Heart left ventricle (tissue), 16 donors: Measurements from ENCODE around the gene IGF1R. TPM values are rescaled to one million over a fixed set of nuclear protein-coding genes. Genes with fewer than 3 reads are reported as not detected.

ENCODE experiments used
- ATAC-seq, 4 donors: fragments of 200-7000 bp; cut with Tn5 transposase; one replicate each; pipeline ENCODE4 v1.9.1; 2020 to 2022; ENCODE audit warnings: moderate library complexity in 4 of 4, mild to moderate bottlenecking in 3 of 4, moderate number of reproducible peaks in 1 of 4
- DNase-seq, 5 donors: peaks; one replicate each; pipeline ENCODE4 v3.0.0-alpha.2; 2020
- H3K27ac ChIP-seq, 12 donors: fragments of 200-600 bp; sonication (generic) in 4 of 12; one replicate each; pipeline versions ENCODE4 v1.5.0 to v1.8.0; 2016 to 2022; ENCODE audit warnings: mild to moderate bottlenecking in 2 of 12
- H3K27me3 ChIP-seq, 9 donors: fragments of 200-600 bp; sonication (generic) in 2 of 9; one replicate each; pipeline versions ENCODE4 v1.5.1 to v1.8.0; 2016 to 2022; ENCODE audit warnings: mild to moderate bottlenecking in 3 of 9
- H3K36me3 ChIP-seq, 9 donors: fragments of 200-600 bp; sonication (generic) in 2 of 9; one replicate each; pipeline versions ENCODE4 v1.5.0 to v1.8.0; 2018 to 2022; ENCODE audit warnings: mild to moderate bottlenecking in 2 of 9
- H3K4me1 ChIP-seq, 12 donors: fragments of 200-600 bp; sonication (generic) in 4 of 12; one replicate each; pipeline versions ENCODE4 v1.5.0 to v1.8.0; 2016 to 2022; ENCODE audit warnings: mild to moderate bottlenecking in 3 of 12
- H3K4me3 ChIP-seq, 12 donors: fragments of 200-600 bp; sonication (generic) in 4 of 12; one replicate each; pipeline versions ENCODE4 v1.5.0 to v1.8.0; 2017 to 2022; ENCODE audit warnings: mild to moderate bottlenecking in 9 of 12, moderate library complexity in 4 of 12
- H3K9me3 ChIP-seq, 12 donors: fragments of 200-600 bp; sonication (generic) in 4 of 12; one replicate each; pipeline versions ENCODE4 v1.5.0 to v1.8.0; 2016 to 2022; ENCODE audit warnings: mild to moderate bottlenecking in 1 of 12
- CTCF ChIP-seq, 12 donors: fragments of 200-600 bp; sonication (generic) in 4 of 12; IDR thresholded peaks; one replicate each; pipeline versions ENCODE4 v1.5.0 to v1.8.0; 2018 to 2022; ENCODE audit warnings: antibody characterized with exemption in 12 of 12, mild to moderate bottlenecking in 5 of 12
- POLR2A ChIP-seq, 2 donors: fragments of 450-650 bp; IDR thresholded peaks; one replicate each; pipeline ENCODE4 v1.6.1; 2017; ENCODE audit warnings: antibody characterized with exemption in 2 of 2, mild to moderate bottlenecking in 2 of 2, moderate library complexity in 2 of 2
- WGBS, 4 donors: extraction: QIAGEN DNeasy Blood & Tissue Kit in 2 of 4; methylation state at CpG; one replicate each; pipeline versions ENCODE4 v1.1.5 to v1.1.7; 2013 to 2018; 5-methylcytosine and 5-hydroxymethylcytosine counted together
- intact Hi-C, 10 donors: fragments of 100-400 bp; cut with DNase I; formaldehyde crosslinking; loops; one replicate each; pipeline versions ENCODE4 v1.11.1 to v1.14.2; 2022
- polyA plus RNA-seq, 2 donors: library from polyadenylated mRNA; stranded (reverse); fragments of 200-250 nt; gene quantifications; one replicate each; pipeline ENCODE4 v1.2.3, GENCODE V29; 2013
- total RNA-seq, 9 donors: library from RNA; depleted of rRNA in 2 of 9; stranded (reverse); fragments of >200 nt in 2 of 9; fragmentation: NEBNext Ultra II Directional in 3 of 9; extraction: Animal tissue kit (Norgen Biotek cat#: 25700) in 3 of 9; gene quantifications; one replicate each; pipeline versions ENCODE4 v1.1.0 to v1.2.4, GENCODE V29; 2016 to 2023
- donor health status: ischemic (EF 13 %, LVEDD 7.1; RV severe dilation, severe dysfunction).
- donor health status: healthy with polysubstance abuse.
- donor health status: DM: no; HTN: yes; CAD: no.
- donor health status: DM: no; HTN: no; CAD: no.
- donor health status: ischemic (EF 25% LVEDD 6.9; RV normal size, moderate dysfunction).
- donor health status: ischemic (EF 25% LVEDD 5.7; RV mildly dilated, moderate dysfunction).
- donor health status: healthy.
- donor health status: DM: yes; HTN: yes; CAD: no.
- donor health status: ischemic (EF 35%, LVEDD 5.7; RV mildly dilated, moderate dysfunction).
- donor health status: nonischemic (EF 11% LVEDD 7.7; RV severe dilation, severe dysfunction).
- donor health status: DM: yes; HTN: yes; CAD: no.
- donor health status: PGD.
- donor health status: ischemic (EF 29% LVEDD 5.4; RV normal size, mild dysfunction).
- donor health status: nonischemic (EF 23%, LVEDD 6.1; RV moderate dilation, normal function).

The IGF1R gene
- total and polyA plus RNA-seq, 11 donors, result 7.4 to 93.1 (median 40.5) TPM

DNA sequence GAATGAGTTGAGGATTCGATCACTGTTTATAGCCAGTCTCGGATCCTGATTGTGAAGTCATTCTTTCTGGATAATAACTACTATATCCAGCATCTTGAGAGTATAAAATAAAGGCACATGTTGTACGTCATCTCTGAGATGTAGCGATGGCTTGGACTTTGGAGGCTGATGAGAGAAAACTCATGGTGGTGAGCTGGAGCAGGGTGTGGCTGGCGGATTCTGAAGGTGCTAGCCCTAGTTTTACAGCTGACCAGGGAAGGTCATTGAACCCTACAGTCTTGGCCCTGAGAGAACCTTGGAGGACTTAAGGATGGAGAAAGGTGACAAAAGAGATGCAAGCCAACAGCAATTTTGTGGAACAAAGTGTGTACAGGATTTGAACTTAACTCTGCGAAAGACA, 153.8 kb downstream of the IGF1R start:
- Histone ChIP-seq H3K4me1 (peaks cover 6 to 68% (median 39%) of the 10 kb centered on the region in 12 donors), H3K9me3 (no peaks in the 10 kb centered on the region), H3K36me3 (no peaks in the 10 kb centered on the region), H3K27ac (no peak overlapping the region), H3K4me3 (no peak overlapping the region), H3K27me3 (no peaks in the 10 kb centered on the region)
- intact Hi-C loops, result loop anchor here in 2 of 10 donors (5.0 kb wide), 1 partner anchor 45 kb away; no protein-coding TSS in a partner anchor
- no peak for DNase-seq
- no peak for ATAC-seq
- TF ChIP-seq CTCF (IDR thresholded peaks at IDR 0.05) (no peak), POLR2A (IDR thresholded peaks at IDR 0.05) (no peak)
- WGBS, 4 donors, result 92 to 97% (median 97%) methylated on average over 6 of the region's 6 CpGs

DNA sequence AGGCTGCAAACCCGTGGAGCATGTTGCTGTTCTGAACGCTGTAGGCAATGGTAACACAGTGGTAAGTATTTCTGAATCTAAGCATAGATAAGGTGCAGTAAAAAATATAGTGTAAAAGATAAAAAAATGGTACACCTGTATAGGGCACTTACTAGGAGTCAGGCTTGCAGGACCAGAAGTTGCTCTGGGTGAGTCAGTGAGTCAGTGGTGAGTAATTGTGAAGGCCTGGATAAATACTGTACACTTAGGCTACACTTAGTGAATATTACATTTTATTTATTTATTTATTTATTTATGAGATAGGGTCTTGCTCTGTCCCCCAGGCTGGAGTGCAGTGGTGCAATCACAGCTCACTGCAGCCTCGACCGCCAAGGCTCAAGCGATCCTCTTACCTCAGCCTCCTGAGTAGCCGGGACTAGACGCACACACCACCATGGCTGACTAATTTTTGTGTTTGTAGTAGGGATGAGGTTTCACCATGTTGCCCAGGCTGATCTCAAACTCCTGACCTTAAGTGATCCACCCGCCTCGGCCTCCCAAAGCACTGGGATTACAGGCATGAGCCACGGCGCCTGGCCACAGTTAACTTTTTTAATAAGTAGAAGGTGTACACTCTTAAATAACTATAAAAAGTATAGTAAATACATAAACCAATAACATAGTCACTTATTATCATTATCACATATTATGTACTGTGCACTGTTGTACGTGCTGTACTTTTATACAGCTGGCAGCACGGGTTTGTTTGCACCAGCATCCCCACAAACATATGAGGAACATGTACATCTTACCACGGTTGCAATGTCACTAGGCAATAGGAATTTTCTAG, 155.1 kb downstream of the IGF1R start:
- H3K27ac ChIP-seq, result no peak overlapping the region
- WGBS, 4 donors, result 95 to 96% (median 96%) methylated on average over 14 of the region's 14 CpGs
- DNase-seq, result no peak
- intact Hi-C loops, result loop anchor here in 2 of 10 donors (5.0 kb wide), 1 partner anchor 44 kb away; no protein-coding TSS in a partner anchor
- H3K4me1 ChIP-seq, result peaks cover 6 to 69% (median 46%) of the 10 kb centered on the region in 12 donors
- no peak for ATAC-seq
- H3K36me3 ChIP-seq, result no peaks in the 10 kb centered on the region
- TF ChIP-seq POLR2A (IDR thresholded peaks at IDR 0.05) (no peak), CTCF (IDR thresholded peaks at IDR 0.05) (no peak)
- no peaks in the 10 kb centered on the region for H3K9me3 ChIP-seq
- H3K27me3 ChIP-seq, result no peaks in the 10 kb centered on the region
- no peak overlapping the region for H3K4me3 ChIP-seq

DNA sequence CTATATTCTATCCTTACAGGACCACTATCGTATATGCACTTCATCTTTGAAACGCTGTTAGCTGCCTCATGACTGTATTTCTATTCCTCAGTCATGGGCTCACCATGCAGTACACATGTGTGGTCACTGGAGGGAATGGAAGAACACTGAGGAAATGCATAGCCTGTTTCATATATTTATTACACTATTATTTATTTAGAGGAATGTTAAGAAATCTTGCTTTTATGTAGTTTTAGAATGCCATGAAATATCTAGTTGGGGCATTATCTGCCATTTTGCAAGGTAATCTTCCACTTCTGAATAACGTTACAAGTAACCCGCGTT, 155.7 kb downstream of the IGF1R start:
- Histone ChIP-seq H3K4me3 (no peak overlapping the region), H3K27ac (no peak overlapping the region), H3K4me1 (peaks cover 6 to 69% (median 46%) of the 10 kb centered on the region in 12 donors), H3K27me3 (no peaks in the 10 kb centered on the region), H3K36me3 (no peaks in the 10 kb centered on the region), H3K9me3 (no peaks in the 10 kb centered on the region)
- TF ChIP-seq CTCF (IDR thresholded peaks at IDR 0.05) (peak in 1 of 12 donors; percentile 11), POLR2A (IDR thresholded peaks at IDR 0.05) (no peak)
- WGBS, 4 donors, result 83 to 87% (median 87%) methylated on average over 5 of the region's 5 CpGs
- ATAC-seq (no peak), DNase-seq (no peak)
- intact Hi-C loops, result loop anchor here in 2 of 10 donors (5.0 kb wide), 1 partner anchor 43 kb away; no protein-coding TSS in a partner anchor

- intact Hi-C loops, result loop anchor here in 2 of 10 donors (5.0 kb wide), 2 partner anchors 37 to 42 kb away; no protein-coding TSS in a partner anchor
- Histone ChIP-seq H3K36me3 (no peaks in the 10 kb centered on the region), H3K9me3 (no peaks in the 10 kb centered on the region), H3K4me1 (peaks cover 6 to 61% (median 37%) of the 10 kb centered on the region in 12 donors), H3K27ac (no peak overlapping the region), H3K4me3 (no peak overlapping the region), H3K27me3 (no peaks in the 10 kb centered on the region)
- ATAC-seq (no peak), DNase-seq (no peak)
- TF ChIP-seq CTCF (IDR thresholded peaks at IDR 0.05) (peak in 1 of 12 donors; percentile 15), POLR2A (IDR thresholded peaks at IDR 0.05) (no peak)
- WGBS, 4 donors, result 77 to 81% (median 79%) methylated on average over 12 of the region's 12 CpGs
Observed at GRCh38 chr15:98805434-98806274, 157.3 kb downstream of the IGF1R start.
